H9 (cell line): ENCODE results near the gene ZFR2. TPM values are rescaled to one million over a fixed set of nuclear protein-coding genes. Genes with fewer than 3 reads are reported as not detected.

Experiments used
- DNase-seq: peaks from one replicate; pipeline ENCODE4 v3.0.0-alpha.2; 2017
- H2AFZ ChIP-seq: one replicate; pipeline ENCODE4 v1.6.1; 2013; ENCODE audit warnings: mild to moderate bottlenecking, low read length, control low read depth, moderate library complexity
- H2AK5ac ChIP-seq: 2 replicates; pipeline ENCODE4 v1.6.1; 2013; ENCODE audit warnings: low read length, control low read depth, mixed read lengths; ENCODE audit not compliant: insufficient read length
- H2BK120ac ChIP-seq: one replicate; pipeline ENCODE4 v1.6.1; 2013; ENCODE audit warnings: low read depth, mild to moderate bottlenecking, low read length, control low read depth, inconsistent platforms; ENCODE audit not compliant: poor library complexity, severe bottlenecking
- H2BK12ac ChIP-seq: 2 replicates; pipeline ENCODE4 v1.6.1; 2013; ENCODE audit warnings: low read length, control low read depth, mixed read lengths, low read depth; ENCODE audit not compliant: insufficient read length
- H2BK15ac ChIP-seq: 2 replicates; pipeline ENCODE4 v1.6.1; 2013; ENCODE audit warnings: low read depth, low read length, control low read depth
- H2BK20ac ChIP-seq: one replicate; pipeline ENCODE4 v1.6.1; 2013; ENCODE audit warnings: low read depth, mild to moderate bottlenecking, low read length, control low read depth, inconsistent platforms; ENCODE audit not compliant: poor library complexity, severe bottlenecking
- H2BK5ac ChIP-seq: 2 replicates; pipeline ENCODE4 v1.6.1; 2013; ENCODE audit warnings: low read length, control low read depth, mixed read lengths; ENCODE audit not compliant: insufficient read length
- H3K14ac ChIP-seq: 2 replicates; pipeline ENCODE4 v1.6.1; 2013; ENCODE audit warnings: low read length, control low read depth; ENCODE audit not compliant: insufficient read depth
- H3K18ac ChIP-seq: 2 replicates; pipeline ENCODE4 v1.6.1; 2013; ENCODE audit warnings: low read depth, mild to moderate bottlenecking, mixed read lengths, low read length, control low read depth; ENCODE audit not compliant: insufficient read length
- H3K23ac ChIP-seq: 2 replicates; pipeline ENCODE4 v1.6.1; 2013; ENCODE audit warnings: low read length, control low read depth, mixed read lengths, low read depth; ENCODE audit not compliant: insufficient read length
- H3K23me2 ChIP-seq: 2 replicates; pipeline ENCODE4 v1.6.1; 2013; ENCODE audit warnings: low read depth, mild to moderate bottlenecking, mixed read lengths, low read length, control low read depth; ENCODE audit not compliant: insufficient read length, poor library complexity, severe bottlenecking
- H3K27ac ChIP-seq: 2 replicates; pipeline ENCODE4 v1.5.1; 2013; ENCODE audit warnings: low read length, control low read depth, mixed read lengths, low read depth; ENCODE audit not compliant: insufficient read length
- H3K27me3 ChIP-seq: 2 replicates; pipeline ENCODE4 v1.6.1; 2013; ENCODE audit warnings: low read length, control low read depth, inconsistent platforms; ENCODE audit not compliant: insufficient read depth
- H3K4ac ChIP-seq: 2 replicates; pipeline ENCODE4 v1.6.1; 2013; ENCODE audit warnings: low read depth, mild to moderate bottlenecking, control low read depth, inconsistent platforms, low read length, moderate library complexity
- H3K4me1 ChIP-seq: 2 replicates; pipeline ENCODE4 v1.6.1; 2013; ENCODE audit warnings: low read length, control low read depth, inconsistent platforms; ENCODE audit not compliant: insufficient read depth
- H3K4me2 ChIP-seq: 2 replicates; pipeline ENCODE4 v1.6.1; 2013; ENCODE audit warnings: low read length, control low read depth, mixed read lengths; ENCODE audit not compliant: insufficient read length, insufficient read depth
- H3K56ac ChIP-seq: 2 replicates; pipeline ENCODE4 v1.6.1; 2013; ENCODE audit warnings: low read depth, mild to moderate bottlenecking, mixed read lengths, low read length, control low read depth; ENCODE audit not compliant: insufficient read length
- H3K79me1 ChIP-seq: 2 replicates; pipeline ENCODE4 v1.6.1; 2013; ENCODE audit warnings: low read depth, mild to moderate bottlenecking, moderate library complexity, low read length, control low read depth, inconsistent platforms; ENCODE audit not compliant: insufficient read depth, poor library complexity, severe bottlenecking
- H3K79me2 ChIP-seq: 2 replicates; pipeline ENCODE4 v1.6.1; 2013; ENCODE audit warnings: low read length, control low read depth, inconsistent platforms; ENCODE audit not compliant: insufficient read depth
- H3K9ac ChIP-seq: 2 replicates; pipeline ENCODE4 v1.6.1; 2013; ENCODE audit warnings: low read length, control low read depth, mixed read lengths; ENCODE audit not compliant: insufficient read length; ENCODE audit errors: extremely low read depth
- H3K9me3 ChIP-seq: one replicate; pipeline ENCODE4 v1.6.1; 2013; ENCODE audit warnings: low read depth, low read length, inconsistent platforms; ENCODE audit not compliant: control insufficient read depth
- H3T11ph ChIP-seq: one replicate; pipeline ENCODE4 v1.6.1; 2013; ENCODE audit warnings: mild to moderate bottlenecking, low read length, control low read depth, inconsistent platforms
- H4K20me1 ChIP-seq: one replicate; pipeline ENCODE4 v1.6.1; 2013; ENCODE audit not compliant: control insufficient read depth, insufficient read length, insufficient read depth
- H4K5ac ChIP-seq: 2 replicates; pipeline ENCODE4 v1.6.1; 2013; ENCODE audit warnings: low read depth, mild to moderate bottlenecking, mixed read lengths, low read length, control low read depth; ENCODE audit not compliant: insufficient read length
- H4K8ac ChIP-seq: replicated peaks from 2 replicates; pipeline ENCODE4 v1.6.1; 2013; ENCODE audit warnings: low read length, control low read depth, mixed read lengths, low read depth; ENCODE audit not compliant: insufficient read length
- H4K91ac ChIP-seq: 2 replicates; pipeline ENCODE4 v1.6.1; 2013; ENCODE audit warnings: low read depth, mild to moderate bottlenecking, moderate library complexity, mixed read lengths, low read length, control low read depth; ENCODE audit not compliant: insufficient read length
- H3K27ac Mint-ChIP-seq, 3 experiments: 2 replicates in 2 of 3; 3 replicates in 1 of 3; pipeline ENCODE4 v1.8.0; 2020 to 2021; ENCODE audit warnings: mixed read lengths in 3 of 3, mild to moderate bottlenecking in 1 of 3, moderate library complexity in 1 of 3
- H3K27me3 Mint-ChIP-seq: 2 replicates; pipeline ENCODE4 v1.8.0; 2021; ENCODE audit warnings: low read depth, mild to moderate bottlenecking, moderate library complexity, mixed read lengths
- H3K36me3 Mint-ChIP-seq, 3 experiments: 2 replicates in 2 of 3; 3 replicates in 1 of 3; pipeline ENCODE4 v1.8.0; 2020 to 2021; ENCODE audit warnings: low read depth in 3 of 3, mixed read lengths in 3 of 3; ENCODE audit not compliant: insufficient read depth in 1 of 3
- H3K4me1 Mint-ChIP-seq, 2 experiments: 2 replicates each; pipeline ENCODE4 v1.8.0; 2020; ENCODE audit warnings: mixed read lengths in 2 of 2
- H3K4me3 Mint-ChIP-seq, 2 experiments: 2 replicates in 1 of 2; 3 replicates in 1 of 2; pipeline ENCODE4 v1.8.0; 2020 to 2021; ENCODE audit warnings: mild to moderate bottlenecking in 2 of 2, mixed read lengths in 2 of 2, moderate library complexity in 1 of 2
- H3K9me3 Mint-ChIP-seq, 2 experiments: 2 replicates in 1 of 2; 3 replicates in 1 of 2; pipeline ENCODE4 v1.8.0; 2020; ENCODE audit warnings: mild to moderate bottlenecking in 2 of 2, mixed read lengths in 2 of 2, moderate library complexity in 1 of 2
- CTCF ChIP-seq: fragments of 200-600 bp; sonication (generic); conservative IDR thresholded peaks from 3 replicates; pipeline ENCODE4 v1.8.0; 2021; ENCODE audit warnings: antibody characterized with exemption, mild to moderate bottlenecking
- WGBS: extraction: QIAGEN DNeasy Blood & Tissue Kit; methylation state at CpG from one replicate; pipeline ENCODE4 v1.1.7; 2013; ENCODE audit warnings: missing lambda C conversion rate, low lambda C conversion rate, mixed read lengths; ENCODE audit not compliant: insufficient read length; ENCODE audit errors: extremely low coverage; 5-methylcytosine and 5-hydroxymethylcytosine counted together
- total RNA-seq: library from RNA; stranded (reverse); gene quantifications from 2 replicates; pipeline ENCODE4 v1.2.1, GENCODE V29; 2021

The ZFR2 gene
- total RNA-seq, 1 experiment from 2014 or later, result 18.3 TPM

GRCh38 chr19:3780786-3781304 lies 88.0 kb downstream of the ZFR2 start:
- Mint-ChIP-seq H3K9me3 (peaks cover 21 to 23% of the 10 kb centered on the region in 2 experiments), H3K27ac (no peak overlapping the region), H3K36me3 (peaks cover 21 to 24% (median 21%) of the 10 kb centered on the region in 3 experiments), H3K4me1 (peaks cover 2 to 5% of the 10 kb centered on the region in 2 experiments; a peak in 2 of 4 replicates), H3K27me3 (peaks cover 34% of the 10 kb centered on the region), H3K4me3 (no peak overlapping the region)
- no peak overlapping the region for H2BK15ac ChIP-seq
- H3K56ac ChIP-seq, result no peak overlapping the region
- no peak for TF ChIP-seq CTCF
- no peak overlapping the region for H3K27ac ChIP-seq
- no peak overlapping the region for H2AFZ ChIP-seq
- H3K4ac ChIP-seq, result no peak overlapping the region
- no CpG with 5 or more reads among the region's 9 CpGs for WGBS
- H2BK20ac ChIP-seq, result no peak overlapping the region
- no peak overlapping the region for H3T11ph ChIP-seq
- H3K27me3 ChIP-seq, result peaks cover 2% of the 10 kb centered on the region; the same call in 1 of the 2 replicates
- H4K91ac ChIP-seq, result no peak overlapping the region
- H2BK120ac ChIP-seq, result no peak overlapping the region
- no peak overlapping the region for H3K14ac ChIP-seq
- H3K9ac ChIP-seq, result no peak overlapping the region
- no peak overlapping the region for H3K23ac ChIP-seq
- no peak overlapping the region for H4K8ac ChIP-seq
- no peak overlapping the region for H3K4me2 ChIP-seq
- peaks cover 19% of the 10 kb centered on the region for H3K9me3 ChIP-seq
- no peaks in the 10 kb centered on the region for H3K4me1 ChIP-seq
- H4K20me1 ChIP-seq, result no peaks in the 10 kb centered on the region
- no peak overlapping the region for H2AK5ac ChIP-seq
- no peak overlapping the region for H4K5ac ChIP-seq
- no peaks in the 10 kb centered on the region for H3K79me2 ChIP-seq
- no peak overlapping the region for H3K18ac ChIP-seq
- H3K79me1 ChIP-seq, result no peaks in the 10 kb centered on the region
- no peak for DNase-seq
- H3K23me2 ChIP-seq, result no peaks in the 10 kb centered on the region
- no peak overlapping the region for H2BK12ac ChIP-seq
- H2BK5ac ChIP-seq, result no peak overlapping the region
